ENCODE data around the gene GPR31. TPM values are rescaled to one million over a fixed set of nuclear protein-coding genes. Genes with fewer than 3 reads are reported as not detected.

Gene GPR31
- total and polyA plus RNA-seq, 9 of the 15 experiments (the other 6 are each of a cell fraction or from before 2014, with no cell fraction given) = not detected

DNA sequence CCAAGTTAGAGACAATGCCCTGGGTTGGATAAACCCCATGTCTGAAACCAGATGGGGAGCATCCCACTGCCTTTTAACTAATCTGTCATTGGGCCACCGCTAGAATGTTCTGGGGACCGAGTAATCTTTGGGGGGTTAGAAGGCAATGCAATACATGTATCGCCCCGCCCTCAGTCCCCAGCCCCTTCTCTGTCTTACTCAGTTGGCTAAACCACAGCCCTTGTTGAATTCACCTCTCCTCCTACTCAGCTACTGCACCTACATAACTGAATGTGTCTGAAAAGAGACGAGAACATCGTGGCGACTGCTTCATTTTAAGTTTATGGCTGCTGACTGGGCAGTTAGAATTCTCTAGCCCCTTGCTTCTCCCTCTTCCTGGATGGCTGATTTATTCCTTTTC lies 50.0 kb downstream of the GPR31 start (continued):
- TF ChIP-seq, protein P1, sequence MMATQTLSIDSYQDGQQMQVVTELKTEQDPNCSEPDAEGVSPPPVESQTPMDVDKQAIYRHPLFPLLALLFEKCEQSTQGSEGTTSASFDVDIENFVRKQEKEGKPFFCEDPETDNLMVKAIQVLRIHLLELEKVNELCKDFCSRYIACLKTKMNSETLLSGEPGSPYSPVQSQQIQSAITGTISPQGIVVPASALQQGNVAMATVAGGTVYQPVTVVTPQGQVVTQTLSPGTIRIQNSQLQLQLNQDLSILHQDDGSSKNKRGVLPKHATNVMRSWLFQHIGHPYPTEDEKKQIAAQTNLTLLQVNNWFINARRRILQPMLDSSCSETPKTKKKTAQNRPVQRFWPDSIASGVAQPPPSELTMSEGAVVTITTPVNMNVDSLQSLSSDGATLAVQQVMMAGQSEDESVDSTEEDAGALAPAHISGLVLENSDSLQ (IDR thresholded peaks at IDR 0.05) = no peak
- no peak for TF ChIP-seq GATA2 (CRISPR knock-in tag; IDR thresholded peaks at IDR 0.05)

DNA sequence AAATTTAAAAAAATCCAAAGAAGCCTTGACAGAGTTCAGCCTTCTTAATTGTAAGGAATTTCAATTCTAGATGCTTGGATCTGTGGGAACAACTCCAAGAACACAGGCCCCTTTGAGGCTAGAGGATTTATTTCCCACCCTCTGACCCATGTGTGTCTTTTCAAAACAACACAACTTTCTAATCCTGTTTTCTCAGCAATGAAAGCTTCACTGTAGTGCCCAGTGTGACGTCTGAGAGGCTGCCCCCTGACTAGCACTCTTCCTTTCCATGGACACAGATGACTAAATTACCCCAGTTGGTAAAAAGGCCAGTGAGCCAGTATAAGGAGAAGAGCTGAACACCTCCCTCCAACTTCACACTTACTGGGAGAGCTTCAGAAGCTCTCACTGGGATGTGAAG lies 51.4 kb downstream of the GPR31 start:
- no peak overlapping the region for H3K4me3 ChIP-seq
- 0% methylated on average over 1 of the region's 1 CpG for WGBS (ENCODE audit: insufficient coverage, low coverage, missing lambda C conversion rate)
- no peak overlapping the region for H3K27ac ChIP-seq (ENCODE audit: extremely low read depth, low read depth, low read length)
- H3K9me1 ChIP-seq (ENCODE audit: control insufficient read depth, insufficient read depth, low read length) = no peaks in the 10 kb centered on the region
- in situ Hi-C loops (cut with MboI) (no loop called here), intact Hi-C loops (cut with micrococcal nuclease) (no loop called here)
- H3K4me2 ChIP-seq (ENCODE audit: insufficient read depth, low read length) = no peak overlapping the region
- H3K9ac ChIP-seq (ENCODE audit: insufficient read depth in 1 of 2, low read depth in 2 of 2, low read length in 2 of 2) = no peak overlapping the region
- H4K20me1 ChIP-seq (replicated peaks; ENCODE audit: control insufficient read depth, insufficient read depth, low read length) = no peaks in the 10 kb centered on the region; the same call in 1 of the 2 replicates
- BruUV-seq (replicated peaks) = no TSS peak
- H3K27me3 ChIP-seq (ENCODE audit: control insufficient read depth in 2 of 2, insufficient read depth in 2 of 2, low read length in 2 of 2) = peaks cover 22 to 47% of the 10 kb centered on the region in 2 experiments
- H3K79me2 ChIP-seq (ENCODE audit: control insufficient read depth, insufficient read depth, low read length) = no peaks in the 10 kb centered on the region
- no peaks in the 10 kb centered on the region for H3K9me3 ChIP-seq (replicated peaks; ENCODE audit: control insufficient read depth, insufficient read depth, low read depth, low read length)
- ATAC-seq (no peak), FAIRE-seq (no peak), DNase-seq (ENCODE audit: extremely low read depth in 1 of 4, low spot score in 3 of 4) (no peak)
- no peaks in the 10 kb centered on the region for H3K4me1 ChIP-seq (replicated peaks in 1 of 2; ENCODE audit: control insufficient read depth in 2 of 2, insufficient read depth in 2 of 2, low read length in 2 of 2)
- ChIA-PET POLR2A (no interaction called here), CTCF (ENCODE audit: low intra/inter-chr PET ratio) (no interaction called here)
- no peaks in the 10 kb centered on the region for H3K36me3 ChIP-seq (ENCODE audit: control insufficient read depth, insufficient read depth, low read length)
- TF ChIP-seq FOS (IDR thresholded peaks at IDR 0.05; ENCODE audit: extremely low read depth, insufficient read length) (no peak), ZNF76 (CRISPR knock-in tag; IDR thresholded peaks at IDR 0.05; ENCODE audit: borderline replicate concordance) (no peak)
- TF ChIP-seq, protein P2, sequence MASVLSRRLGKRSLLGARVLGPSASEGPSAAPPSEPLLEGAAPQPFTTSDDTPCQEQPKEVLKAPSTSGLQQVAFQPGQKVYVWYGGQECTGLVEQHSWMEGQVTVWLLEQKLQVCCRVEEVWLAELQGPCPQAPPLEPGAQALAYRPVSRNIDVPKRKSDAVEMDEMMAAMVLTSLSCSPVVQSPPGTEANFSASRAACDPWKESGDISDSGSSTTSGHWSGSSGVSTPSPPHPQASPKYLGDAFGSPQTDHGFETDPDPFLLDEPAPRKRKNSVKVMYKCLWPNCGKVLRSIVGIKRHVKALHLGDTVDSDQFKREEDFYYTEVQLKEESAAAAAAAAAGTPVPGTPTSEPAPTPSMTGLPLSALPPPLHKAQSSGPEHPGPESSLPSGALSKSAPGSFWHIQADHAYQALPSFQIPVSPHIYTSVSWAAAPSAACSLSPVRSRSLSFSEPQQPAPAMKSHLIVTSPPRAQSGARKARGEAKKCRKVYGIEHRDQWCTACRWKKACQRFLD (CRISPR knock-in tag; IDR thresholded peaks at IDR 0.05) = no peak
- no peak overlapping the region for H2AFZ ChIP-seq (ENCODE audit: low read depth, low read length)

Other genes with a start within 250 kb of the GPR31 start
- 138 and 168 TPM in 2 replicates for gene RNASET2, start 201.4 kb downstream of the GPR31 start, total RNA-seq (2014; rRNA removed)
- 66.4 and 66.9 TPM in 2 replicates for gene RNASET2, start 201.4 kb downstream of the GPR31 start, total RNA-seq (2014; rRNA removed; fragmentation: Illumina TruSeq; extraction: Trizol)
- 130 and 141 TPM in 2 replicates for gene RNASET2, start 201.4 kb downstream of the GPR31 start, total RNA-seq (2015; rRNA removed; fragmentation: Illumina TruSeq; extraction: Trizol)
- gene RNASET2, start 201.4 kb downstream of the GPR31 start, total RNA-seq (2021) = 99.2 and 105 TPM in 2 replicates
- gene RNASET2, start 201.4 kb downstream of the GPR31 start, polyA plus RNA-seq (2011; rRNA removed) = 46.4 and 211 TPM in 2 replicates
- gene RNASET2, start 201.4 kb downstream of the GPR31 start, polyA plus RNA-seq (2014; fragmentation: Illumina TruSeq; extraction: Trizol) = 75.2 and 91.3 TPM in 2 replicates
- gene RNASET2, start 201.4 kb downstream of the GPR31 start, polyA plus RNA-seq (2014; fragmentation: Nextera tagmentation; extraction: Ambion mirVana) = 10 to 100 TPM in 1 of 2 experiments, 1 to 10 TPM in 1; 7.4 to 15.8 TPM
- gene RNASET2, start 201.4 kb downstream of the GPR31 start, polyA plus RNA-seq (2014; rRNA removed) = 108 and 124 TPM in 2 replicates
- 42.2 and 43.3 TPM in 2 replicates for gene CEP43, start 158.6 kb downstream of the GPR31 start, total RNA-seq (2014; rRNA removed)
- 53.8 and 57.2 TPM in 2 replicates for gene CEP43, start 158.6 kb downstream of the GPR31 start, total RNA-seq (2014; rRNA removed; fragmentation: Illumina TruSeq; extraction: Trizol)
- 47.8 and 53.8 TPM in 2 replicates for gene CEP43, start 158.6 kb downstream of the GPR31 start, total RNA-seq (2015; rRNA removed; fragmentation: Illumina TruSeq; extraction: Trizol)
- 31.4 and 36.5 TPM in 2 replicates for gene CEP43, start 158.6 kb downstream of the GPR31 start, total RNA-seq (2021)
- 47.4 and 55.7 TPM in 2 replicates for gene CEP43, start 158.6 kb downstream of the GPR31 start, polyA plus RNA-seq (2011; rRNA removed)
- gene CEP43, start 158.6 kb downstream of the GPR31 start, polyA plus RNA-seq (2014; fragmentation: Illumina TruSeq; extraction: Trizol) = 41.0 and 52.1 TPM in 2 replicates
- gene CEP43, start 158.6 kb downstream of the GPR31 start, polyA plus RNA-seq (2014; fragmentation: Nextera tagmentation; extraction: Ambion mirVana) = 10 to 100 TPM; 15.2 to 19.3 TPM
- 47.4 and 52.7 TPM in 2 replicates for gene CEP43, start 158.6 kb downstream of the GPR31 start, polyA plus RNA-seq (2014; rRNA removed)
- gene CCR6, start 34.9 kb downstream of the GPR31 start, total RNA-seq (2014; rRNA removed) = not detected in 2 replicates
- not detected in 2 replicates for gene CCR6, start 34.9 kb downstream of the GPR31 start, total RNA-seq (2014; rRNA removed; fragmentation: Illumina TruSeq; extraction: Trizol)
- not detected in 2 replicates for gene CCR6, start 34.9 kb downstream of the GPR31 start, total RNA-seq (2015; rRNA removed; fragmentation: Illumina TruSeq; extraction: Trizol)
- gene CCR6, start 34.9 kb downstream of the GPR31 start, total RNA-seq (2021) = not detected in 2 replicates
- gene CCR6, start 34.9 kb downstream of the GPR31 start, polyA plus RNA-seq (2011; rRNA removed) = not detected in 2 replicates
- not detected in 2 replicates for gene CCR6, start 34.9 kb downstream of the GPR31 start, polyA plus RNA-seq (2014; fragmentation: Illumina TruSeq; extraction: Trizol)
- not detected for gene CCR6, start 34.9 kb downstream of the GPR31 start, polyA plus RNA-seq (2014; fragmentation: Nextera tagmentation; extraction: Ambion mirVana)
- not detected in 2 replicates for gene CCR6, start 34.9 kb downstream of the GPR31 start, polyA plus RNA-seq (2014; rRNA removed)
- not detected in 2 replicates for gene UNC93A, start 133.3 kb upstream of the GPR31 start, total RNA-seq (2014; rRNA removed)
- not detected in 2 replicates for gene UNC93A, start 133.3 kb upstream of the GPR31 start, total RNA-seq (2014; rRNA removed; fragmentation: Illumina TruSeq; extraction: Trizol)
- not detected in 2 replicates for gene UNC93A, start 133.3 kb upstream of the GPR31 start, total RNA-seq (2015; rRNA removed; fragmentation: Illumina TruSeq; extraction: Trizol)
- gene UNC93A, start 133.3 kb upstream of the GPR31 start, total RNA-seq (2021) = not detected in 2 replicates
- not detected in 2 replicates for gene UNC93A, start 133.3 kb upstream of the GPR31 start, polyA plus RNA-seq (2011; rRNA removed)
- not detected in 2 replicates for gene UNC93A, start 133.3 kb upstream of the GPR31 start, polyA plus RNA-seq (2014; fragmentation: Illumina TruSeq; extraction: Trizol)
- not detected for gene UNC93A, start 133.3 kb upstream of the GPR31 start, polyA plus RNA-seq (2014; fragmentation: Nextera tagmentation; extraction: Ambion mirVana)
- not detected in 2 replicates for gene UNC93A, start 133.3 kb upstream of the GPR31 start, polyA plus RNA-seq (2014; rRNA removed)
- not detected in 2 replicates for gene TTLL2, start 167.1 kb upstream of the GPR31 start, total RNA-seq (2014; rRNA removed)
- not detected in 2 replicates for gene TTLL2, start 167.1 kb upstream of the GPR31 start, total RNA-seq (2014; rRNA removed; fragmentation: Illumina TruSeq; extraction: Trizol)
- gene TTLL2, start 167.1 kb upstream of the GPR31 start, total RNA-seq (2015; rRNA removed; fragmentation: Illumina TruSeq; extraction: Trizol) = not detected in 2 replicates
- gene TTLL2, start 167.1 kb upstream of the GPR31 start, total RNA-seq (2021) = not detected in 2 replicates
- not detected in 2 replicates for gene TTLL2, start 167.1 kb upstream of the GPR31 start, polyA plus RNA-seq (2011; rRNA removed)
- gene TTLL2, start 167.1 kb upstream of the GPR31 start, polyA plus RNA-seq (2014; fragmentation: Illumina TruSeq; extraction: Trizol) = not detected in 2 replicates
- not detected for gene TTLL2, start 167.1 kb upstream of the GPR31 start, polyA plus RNA-seq (2014; fragmentation: Nextera tagmentation; extraction: Ambion mirVana)
- not detected in 2 replicates for gene TTLL2, start 167.1 kb upstream of the GPR31 start, polyA plus RNA-seq (2014; rRNA removed)

Data from K562 (cell line).